Mucosa of descending colon (tissue), 3 donors: ENCODE measurements around the gene DLL3. TPM values are rescaled to one million over a fixed set of nuclear protein-coding genes. Genes with fewer than 3 reads are reported as not detected.

Source experiments
- ATAC-seq: fragments of 200-7000 bp; cut with Tn5 transposase; one replicate; pipeline ENCODE4 v1.9.1; 2020; ENCODE audit warnings: mild to moderate bottlenecking, moderate library complexity
- DNase-seq, 3 donors: peaks; one replicate each; pipeline ENCODE4 v3.0.0-alpha.2; 2020
- H3K36me3 ChIP-seq: fragments of 200-600 bp; one replicate; pipeline ENCODE4 v1.8.0; 2021; ENCODE audit warnings: low read depth, mild to moderate bottlenecking
- H3K4me1 ChIP-seq: fragments of 200-600 bp; one replicate; pipeline ENCODE4 v1.8.0; 2021; ENCODE audit warnings: low read depth, mild to moderate bottlenecking
- H3K4me3 ChIP-seq: fragments of 200-600 bp; one replicate; pipeline ENCODE4 v1.8.0; 2021; ENCODE audit warnings: mild to moderate bottlenecking
- H3K9me3 ChIP-seq: fragments of 200-600 bp; one replicate; pipeline ENCODE4 v1.8.0; 2021; ENCODE audit warnings: mild to moderate bottlenecking
- CTCF ChIP-seq: fragments of 200-600 bp; IDR thresholded peaks from one replicate; pipeline ENCODE4 v1.8.0; 2022; ENCODE audit warnings: antibody characterized with exemption, mild to moderate bottlenecking
- intact Hi-C, 2 donors: fragments of 100-400 bp; cut with DNase I in 1 of 2; cut with micrococcal nuclease in 1 of 2; formaldehyde crosslinking; loops; one replicate each; pipeline versions ENCODE4 v1.11.0 to v1.11.1; 2022; cut with DNase I, micrococcal nuclease
- total RNA-seq, 3 donors: library from RNA; stranded (reverse); fragmentation: NEBNext Ultra II Directional in 2 of 3; extraction: Animal tissue kit (Norgen Biotek cat#: 25700) in 2 of 3; gene quantifications; one replicate each; pipeline versions ENCODE4 v1.2.1 to v1.2.4, GENCODE V29; 2021 to 2023
- donor health status: DM: no; HTN: no; CAD: no; lungs with moderate emphysema.
- donor health status: DM: no; HTN: no; CAD: no.
- donor health status: DM: no; HTN: yes; CAD: no.

DLL3 gene
- total RNA-seq, 3 donors from 2014 or later: not detected

- DNase-seq (no peak), ATAC-seq (no peak)
- Histone ChIP-seq H3K9me3 (no peaks in the 10 kb centered on the region), H3K36me3 (no peaks in the 10 kb centered on the region), H3K4me3 (no peak overlapping the region), H3K4me1 (peaks cover 11% of the 10 kb centered on the region)
- intact Hi-C loops: no loop called here
- TF ChIP-seq CTCF: no peak
Observed at GRCh38 chr19:39512988-39513387, 14.2 kb downstream of the DLL3 start.

GRCh38 chr19:39514840-39515550, 16.2 kb downstream of the DLL3 start, which contains the start of gene SELENOV:
Gene SELENOV (plus strand): TSS chr19:39515139. CDS start chr19:39515213, 74 bp downstream.
- ATAC-seq (no peak), DNase-seq (no peak)
- intact Hi-C loops: no loop called here

GRCh38 chr19:39515551-39516191, 16.9 kb downstream of the DLL3 start:
- intact Hi-C loops: no loop called here
- no peak for TF ChIP-seq CTCF
- DNase-seq (no peak), ATAC-seq (no peak)
- Histone ChIP-seq H3K36me3 (no peaks in the 10 kb centered on the region), H3K4me3 (no peak overlapping the region), H3K9me3 (no peaks in the 10 kb centered on the region), H3K4me1 (peaks cover 11% of the 10 kb centered on the region)

More at GRCh38 chr19:39514840-39515550, 16.2 kb downstream of the DLL3 start, which contains the start of gene SELENOV:
- H3K36me3 ChIP-seq: no peaks in the 10 kb centered on the region
- H3K4me1 ChIP-seq: peaks cover 11% of the 10 kb centered on the region
- TF ChIP-seq CTCF: no peak
- H3K4me3 ChIP-seq: no peak within 1 kb of the TSS
- no peaks in the 10 kb centered on the region for H3K9me3 ChIP-seq

- no peak overlapping the region for H3K4me3 ChIP-seq
- H3K9me3 ChIP-seq: no peaks in the 10 kb centered on the region
- DNase-seq (no peak), ATAC-seq (no peak)
- no peak for TF ChIP-seq CTCF
- H3K36me3 ChIP-seq: no peaks in the 10 kb centered on the region
- intact Hi-C loops: no loop called here
- H3K4me1 ChIP-seq: peaks cover 11% of the 10 kb centered on the region
Observed at GRCh38 chr19:39516270-39516669, 17.5 kb downstream of the DLL3 start.

GRCh38 chr19:39517432-39517831, 18.7 kb downstream of the DLL3 start:
- H3K4me3 ChIP-seq: no peak overlapping the region
- peaks cover 11% of the 10 kb centered on the region for H3K4me1 ChIP-seq
- no peaks in the 10 kb centered on the region for H3K9me3 ChIP-seq
- no peak for DNase-seq
- H3K36me3 ChIP-seq: no peaks in the 10 kb centered on the region
- no peak for ATAC-seq
- intact Hi-C loops: no loop called here
- TF ChIP-seq CTCF: no peak
